Spinal cord (tissue), 10 donors: ENCODE data around the gene PPIP5K1. TPM values are rescaled to one million over a fixed set of nuclear protein-coding genes. Genes with fewer than 3 reads are reported as not detected.

Experiments
- DNase-seq, 6 donors: peaks; one replicate each; pipeline versions ENCODE4 v3.0.0 to v3.0.0-alpha.2; 2013 to 2015; ENCODE audit warnings: low spot score in 6 of 6, low read depth in 4 of 6
- H3K27ac ChIP-seq: one replicate; pipeline ENCODE4 v1.5.1; 2013; ENCODE audit warnings: low read depth, low read length, control low read depth
- H3K27me3 ChIP-seq: one replicate; pipeline ENCODE4 v1.6.1; 2013; ENCODE audit warnings: low read length; ENCODE audit not compliant: control insufficient read depth, insufficient read depth
- H3K36me3 ChIP-seq: one replicate; pipeline ENCODE4 v1.6.1; 2013; ENCODE audit warnings: low read length; ENCODE audit not compliant: control insufficient read depth, insufficient read depth
- H3K4me1 ChIP-seq: one replicate; pipeline ENCODE4 v1.6.1; 2013; ENCODE audit warnings: low read length; ENCODE audit not compliant: control insufficient read depth, insufficient read depth
- H3K4me3 ChIP-seq: one replicate; pipeline ENCODE4 v1.5.1; 2013; ENCODE audit warnings: low read depth, low read length, control low read depth
- H3K9me3 ChIP-seq: one replicate; pipeline ENCODE4 v1.6.1; 2013; ENCODE audit warnings: low read length; ENCODE audit not compliant: control insufficient read depth, insufficient read depth
- WGBS: methylation state at CpG from one replicate; pipeline ENCODE4 v1.1.5; 2013; ENCODE audit warnings: missing lambda C conversion rate; ENCODE audit not compliant: insufficient coverage; 5-methylcytosine and 5-hydroxymethylcytosine counted together
- polyA plus RNA-seq, 2 donors: library from polyadenylated mRNA; unstranded; fragments of 120-200 nt; gene quantifications; one replicate each; pipeline ENCODE4 v1.2.1, GENCODE V29; 2013; ENCODE audit not compliant: insufficient read length in 2 of 2
- total RNA-seq, 2 donors: library from RNA; depleted of rRNA in 1 of 2; stranded (reverse); fragments of 120-200 nt in 1 of 2; fragments of >200 nt in 1 of 2; gene quantifications; one replicate each; pipeline versions ENCODE4 v1.2.3 to v1.2.4, GENCODE V29; 2013 to 2014
- donor health status: healthy.

PPIP5K1 gene
- total and polyA plus RNA-seq, 4 donors = 25.7 to 43.3 (median 30.8) TPM

DNA sequence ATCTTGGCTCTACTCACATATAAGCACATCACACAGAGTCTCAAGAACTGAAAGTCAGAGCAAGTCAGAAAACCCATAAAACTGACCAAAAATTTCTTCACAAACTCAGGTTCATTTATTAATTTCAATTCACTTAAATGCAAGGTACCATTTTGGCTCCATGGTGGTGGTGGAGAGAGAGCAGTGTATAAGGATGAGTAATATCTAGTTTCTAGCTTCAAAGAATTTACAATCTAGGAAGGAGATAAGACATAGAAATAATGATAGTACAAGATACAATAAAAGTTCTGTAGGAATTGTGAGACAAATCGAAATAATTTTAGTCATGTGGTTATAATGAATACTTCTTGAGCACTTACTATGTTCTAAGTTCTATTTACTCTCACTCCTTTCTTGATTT is 90.4 kb downstream of the PPIP5K1 start:
- WGBS = no CpG with 5 or more reads among the region's 1 CpG
- H3K27me3 ChIP-seq = no peaks in the 10 kb centered on the region
- H3K9me3 ChIP-seq = no peaks in the 10 kb centered on the region
- DNase-seq = no peak
- no peaks in the 10 kb centered on the region for H3K4me1 ChIP-seq
- no peaks in the 10 kb centered on the region for H3K36me3 ChIP-seq
- H3K4me3 ChIP-seq = no peak overlapping the region
- H3K27ac ChIP-seq = no peak overlapping the region

DNA sequence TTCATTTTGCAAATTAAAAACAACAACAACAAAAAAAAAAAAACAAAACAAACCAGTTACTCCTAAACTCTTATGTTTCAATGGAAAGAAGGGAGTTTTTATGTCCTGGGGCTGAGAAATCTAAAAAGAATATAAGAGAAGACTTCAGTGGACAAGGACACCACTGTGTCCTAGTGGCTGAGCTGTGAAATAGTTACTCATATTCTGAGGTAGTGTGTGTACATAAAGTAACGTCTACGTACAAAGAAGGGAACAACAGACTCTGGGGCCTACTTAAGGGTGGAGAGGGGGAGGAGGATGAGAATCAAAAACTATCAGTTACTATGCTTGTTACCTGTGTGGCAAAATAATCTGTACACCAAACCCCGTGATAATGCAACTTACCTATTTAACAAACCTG is 91.0 kb downstream of the PPIP5K1 start:
- H3K4me1 ChIP-seq = no peaks in the 10 kb centered on the region
- H3K9me3 ChIP-seq = no peaks in the 10 kb centered on the region
- WGBS = no CpG with 5 or more reads among the region's 3 CpGs
- no peaks in the 10 kb centered on the region for H3K27me3 ChIP-seq
- no peak overlapping the region for H3K27ac ChIP-seq
- H3K4me3 ChIP-seq = no peak overlapping the region
- no peak for DNase-seq
- no peaks in the 10 kb centered on the region for H3K36me3 ChIP-seq

DNA sequence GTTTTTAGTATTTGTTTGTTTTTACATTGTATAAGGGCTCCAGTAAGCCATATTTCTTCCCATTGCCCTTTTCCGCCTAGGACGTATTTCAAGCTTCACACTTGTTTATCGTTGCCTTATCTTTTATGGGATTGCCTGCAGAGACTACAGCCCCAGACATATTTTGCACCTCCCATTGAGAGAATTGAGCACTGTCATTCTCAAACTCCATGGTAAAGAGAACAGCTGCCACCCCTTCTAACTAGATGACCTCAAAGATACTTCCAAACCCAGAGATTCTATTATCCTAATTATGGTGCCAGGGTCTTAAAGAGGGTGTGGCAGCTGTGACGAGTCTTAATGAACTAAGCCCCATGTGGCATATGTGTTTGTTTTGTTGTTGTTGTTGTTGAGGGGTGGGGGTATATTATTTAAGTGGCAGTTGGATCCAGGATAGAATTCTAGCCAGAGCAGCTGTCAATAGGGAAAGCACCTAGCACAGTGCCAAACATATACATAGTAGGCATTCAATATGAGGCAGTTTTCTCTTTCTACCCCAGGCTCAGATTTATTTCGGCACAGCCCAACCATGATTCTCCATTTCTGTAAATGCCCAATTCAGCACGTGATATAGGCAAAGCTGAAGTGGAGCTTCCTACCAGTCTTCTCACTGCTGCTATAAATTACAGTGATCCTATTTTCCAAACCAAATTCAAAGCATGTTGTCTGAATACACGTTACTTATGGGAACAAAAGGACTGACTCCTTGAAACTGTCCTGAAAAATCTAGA is 96.1 kb downstream of the PPIP5K1 start:
- H3K4me1 ChIP-seq = peaks cover 6% of the 10 kb centered on the region
- no peaks in the 10 kb centered on the region for H3K27me3 ChIP-seq
- peak overlapping the region; percentile 93 for H3K27ac ChIP-seq
- WGBS = 30% methylated on average over 5 of the region's 7 CpGs
- H3K4me3 ChIP-seq = peak overlapping the region; percentile 93
- H3K36me3 ChIP-seq = peaks cover 10% of the 10 kb centered on the region
- H3K9me3 ChIP-seq = no peaks in the 10 kb centered on the region
- DNase-seq = peak in 1 of 6 donors; percentile 21

DNA sequence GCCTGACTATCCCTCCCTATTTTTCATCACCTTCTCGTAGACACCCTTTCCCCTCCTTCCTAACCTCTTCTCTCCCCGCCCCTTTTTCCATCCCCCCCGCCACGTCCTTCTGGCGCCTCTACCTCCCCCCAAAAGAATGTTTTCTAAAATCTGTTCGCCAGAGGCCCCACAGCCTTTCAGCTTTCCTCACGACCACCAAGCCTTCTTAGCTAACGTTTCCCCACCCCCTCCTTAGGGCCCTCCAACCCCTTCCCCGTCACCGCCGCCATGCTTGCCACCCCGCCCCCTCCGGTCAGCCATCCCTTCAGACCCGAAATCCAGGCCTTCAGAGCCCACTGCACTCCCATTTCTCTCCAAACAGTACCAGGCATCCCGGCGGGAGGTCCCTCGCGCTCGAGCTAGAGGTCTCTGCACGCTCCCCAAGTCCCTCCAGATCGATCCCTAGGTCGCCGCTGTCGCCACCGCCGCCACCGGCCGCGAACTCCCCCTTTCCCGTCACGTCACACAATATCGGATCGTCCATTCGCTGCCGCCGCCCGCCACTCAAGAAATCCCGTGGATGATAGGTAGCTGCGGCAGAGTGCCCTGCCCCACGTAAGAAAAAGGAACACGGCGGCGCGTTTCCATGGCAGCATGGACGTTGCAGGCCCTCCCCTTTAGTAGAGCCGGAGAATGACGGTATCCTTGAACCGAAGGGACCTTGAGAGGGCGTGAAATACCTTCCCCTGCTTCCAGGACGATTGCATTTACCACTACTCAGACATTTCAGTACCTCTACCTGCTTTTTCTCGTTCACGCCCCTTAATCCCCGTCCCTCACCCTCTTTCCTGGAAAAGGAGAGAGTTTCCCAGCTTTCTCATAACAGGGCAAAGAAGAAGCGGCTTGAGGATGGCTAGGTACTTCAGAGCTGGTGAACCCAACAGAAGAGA is 97.1 kb downstream of the PPIP5K1 start, which contains the start of gene TP53BP1:
TSS of gene TP53BP1 (minus strand) at position 484 of the 929 bp plus-strand sequence. CDS start at position 371, 113 bp downstream.
- peaks cover 18% of the 10 kb centered on the region for H3K36me3 ChIP-seq
- under 1% methylated on average over 46 of the region's 54 CpGs for WGBS

DNA sequence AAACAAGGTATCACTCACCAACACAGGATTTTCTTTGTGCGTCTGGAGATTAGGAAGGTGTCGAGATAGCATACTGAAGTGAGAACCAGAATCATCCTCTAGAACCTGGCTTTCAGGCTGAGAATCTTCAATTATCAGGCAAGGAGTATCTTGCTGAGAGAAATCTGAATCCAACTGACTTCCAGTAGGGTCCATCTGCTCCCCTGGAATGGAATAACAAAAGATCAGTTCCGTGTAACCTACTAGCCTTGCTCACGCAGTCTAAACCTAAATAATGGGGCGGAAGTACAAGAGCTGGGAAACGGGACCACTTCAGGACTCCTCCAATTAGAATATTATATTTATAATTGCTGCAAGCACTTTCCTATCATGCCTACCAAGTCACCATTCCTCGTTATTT is 97.7 kb downstream of the PPIP5K1 start:
- WGBS = 0% methylated on average over 1 of the region's 7 CpGs
- no peaks in the 10 kb centered on the region for H3K27me3 ChIP-seq
- peak overlapping the region; percentile 93 for H3K4me3 ChIP-seq
- peak overlapping the region; percentile 93 for H3K27ac ChIP-seq
- H3K36me3 ChIP-seq = peaks cover 24% of the 10 kb centered on the region
- H3K9me3 ChIP-seq = no peaks in the 10 kb centered on the region
- peaks cover 6% of the 10 kb centered on the region for H3K4me1 ChIP-seq
- DNase-seq = no peak

More for the DNA sequence above, 97.1 kb downstream of the PPIP5K1 start, which contains the start of gene TP53BP1:
- H3K4me3 ChIP-seq = peak within 1 kb of the TSS; percentile 93
- H3K27me3 ChIP-seq = no peaks in the 10 kb centered on the region
- no peaks in the 10 kb centered on the region for H3K9me3 ChIP-seq
- DNase-seq = peak; percentile 86 to 99 (median 94)
- peaks cover 6% of the 10 kb centered on the region for H3K4me1 ChIP-seq
- peak within 1 kb of the TSS; percentile 93 for H3K27ac ChIP-seq

DNA sequence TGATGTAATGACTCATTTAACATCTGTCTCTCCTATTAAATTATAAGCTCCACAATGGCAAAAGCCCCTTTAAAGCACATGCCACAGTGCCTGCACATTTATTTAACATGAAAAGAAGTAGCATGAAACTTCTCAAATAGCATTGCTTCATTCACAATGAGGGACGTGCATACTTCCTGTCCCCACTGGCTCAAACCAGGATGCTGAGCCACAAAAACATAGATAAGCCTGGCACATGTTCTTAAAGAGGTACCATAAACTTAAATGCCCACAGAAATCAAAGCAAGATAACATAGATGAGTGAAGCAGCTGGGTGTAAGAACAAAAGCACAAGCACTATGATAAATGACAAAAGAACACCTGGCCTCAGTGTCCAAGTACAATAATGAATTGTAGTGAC is 100.8 kb downstream of the PPIP5K1 start:
- H3K27ac ChIP-seq = no peak overlapping the region
- H3K9me3 ChIP-seq = no peaks in the 10 kb centered on the region
- no peak overlapping the region for H3K4me3 ChIP-seq
- H3K4me1 ChIP-seq = peaks cover 6% of the 10 kb centered on the region
- H3K36me3 ChIP-seq = peaks cover 41% of the 10 kb centered on the region
- 0% methylated on average over 1 of the region's 1 CpG for WGBS
- DNase-seq = peak in 1 of 6 donors; percentile 16
- H3K27me3 ChIP-seq = no peaks in the 10 kb centered on the region

DNA sequence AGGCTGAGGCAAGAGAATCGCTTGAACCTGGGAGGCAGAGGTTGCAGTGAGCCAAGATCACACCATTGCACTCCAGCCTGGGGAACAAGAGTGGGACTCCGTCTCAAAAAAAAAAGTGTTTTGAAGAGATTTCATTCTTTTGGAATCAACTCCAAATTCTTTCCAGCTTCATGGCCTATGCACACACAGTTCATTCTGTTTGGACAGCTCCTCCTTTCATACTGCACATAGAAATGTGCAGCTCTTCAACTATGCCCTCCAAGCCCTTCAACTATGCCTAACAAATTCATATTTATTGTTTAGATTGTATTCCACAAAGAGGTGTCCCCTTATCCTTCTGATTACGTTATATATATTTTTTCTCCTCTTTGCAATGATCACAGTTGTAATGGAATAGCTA is 101.2 kb downstream of the PPIP5K1 start:
- Histone ChIP-seq H3K27me3 (no peaks in the 10 kb centered on the region), H3K9me3 (no peaks in the 10 kb centered on the region), H3K27ac (no peak overlapping the region), H3K36me3 (peaks cover 41% of the 10 kb centered on the region), H3K4me3 (no peak overlapping the region), H3K4me1 (peaks cover 6% of the 10 kb centered on the region)
- WGBS = 86% methylated on average over 1 of the region's 3 CpGs
- no peak for DNase-seq

DNA sequence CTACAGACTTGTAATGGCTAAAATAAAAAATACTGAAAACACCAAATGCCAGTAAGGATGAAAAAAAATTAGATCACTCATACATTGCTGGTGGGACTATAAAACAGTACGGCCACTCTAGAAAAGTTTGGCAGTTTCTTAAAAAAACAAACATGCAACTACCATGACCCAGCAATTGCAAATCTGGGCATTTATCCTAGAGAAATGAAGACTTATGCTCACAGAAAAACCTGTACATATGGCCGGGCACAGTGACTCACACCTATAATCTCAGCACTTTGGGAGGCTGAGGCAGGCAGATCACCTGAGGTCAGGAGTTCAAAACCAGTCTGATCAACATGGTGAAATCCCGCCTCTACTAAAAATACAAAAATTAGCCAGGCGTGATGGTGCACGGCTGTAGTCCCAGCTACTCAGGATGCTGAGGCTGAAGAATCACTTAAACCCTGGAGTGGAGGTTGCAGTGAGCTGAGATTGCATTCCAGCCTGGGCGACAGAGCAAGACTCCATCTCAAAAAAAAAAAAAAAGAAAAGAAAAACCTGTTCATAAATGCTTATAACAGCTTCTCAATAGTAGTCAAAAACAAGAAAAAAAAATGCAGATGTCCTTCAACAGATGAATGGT is 102.6 kb downstream of the PPIP5K1 start:
- Histone ChIP-seq H3K27me3 (no peaks in the 10 kb centered on the region), H3K4me3 (no peak overlapping the region), H3K4me1 (peaks cover 6% of the 10 kb centered on the region), H3K36me3 (peaks cover 45% of the 10 kb centered on the region), H3K9me3 (no peaks in the 10 kb centered on the region), H3K27ac (no peak overlapping the region)
- no peak for DNase-seq
- WGBS = 100% methylated on average over 1 of the region's 6 CpGs

DNA sequence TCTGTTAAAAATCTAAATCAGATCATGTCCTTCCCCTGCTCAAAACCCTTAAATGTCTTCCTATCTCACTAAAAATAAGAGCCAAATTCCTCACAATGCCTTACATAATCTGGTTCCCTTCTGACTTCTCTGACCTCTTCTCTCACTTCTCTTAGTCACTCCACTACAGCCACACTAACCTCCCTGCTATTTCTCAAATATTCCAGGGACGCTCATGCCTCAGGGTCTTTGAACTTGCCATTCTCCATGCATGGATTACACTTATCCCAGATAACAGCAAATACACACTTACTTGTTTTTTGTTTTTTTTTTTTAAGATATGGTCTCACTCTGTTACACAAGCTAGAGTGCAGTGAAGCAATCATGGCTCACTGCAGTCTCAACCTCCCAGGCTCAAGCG is 105.6 kb downstream of the PPIP5K1 start:
- Histone ChIP-seq H3K9me3 (no peaks in the 10 kb centered on the region), H3K36me3 (peaks cover 53% of the 10 kb centered on the region), H3K4me1 (no peaks in the 10 kb centered on the region), H3K4me3 (no peak overlapping the region), H3K27ac (no peak overlapping the region), H3K27me3 (no peaks in the 10 kb centered on the region)
- DNase-seq = no peak
- WGBS = 100% methylated on average over 2 of the region's 2 CpGs
